Kidney (tissue), 14 donors: Measurements from ENCODE around the gene ENPP3. TPM values are rescaled to one million over a fixed set of nuclear protein-coding genes. Genes with fewer than 3 reads are reported as not detected.
A peak's percentile ranks its signal among the peaks of the same experiment; 100 is the strongest.

Experiments
- DNase-seq, 5 donors: peaks; one replicate each; pipeline ENCODE4 v3.0.0-alpha.2; 2013 to 2020
- FAIRE-seq: peaks from 2 replicates; lab custom pipeline; 2012; peaks lifted over from hg19 to GRCh38; lab: Jason Lieb, UNC
- H3K27ac ChIP-seq, 2 donors: one replicate each; pipeline ENCODE4 v1.7.0; 2013; ENCODE audit warnings: low read depth in 2 of 2, low read length in 2 of 2, inconsistent platforms in 1 of 2
- H3K27me3 ChIP-seq: one replicate; pipeline ENCODE4 v1.7.1; 2013; ENCODE audit warnings: low read length, inconsistent platforms; ENCODE audit not compliant: control insufficient read depth, insufficient read depth
- H3K36me3 ChIP-seq, 3 donors: one replicate each; pipeline versions ENCODE4 v1.7.0 to v1.7.1; 2013; ENCODE audit warnings: low read length in 3 of 3, control low read depth in 1 of 3, inconsistent platforms in 1 of 3; ENCODE audit not compliant: insufficient read depth in 3 of 3, control insufficient read depth in 2 of 3
- H3K4me1 ChIP-seq, 3 donors: one replicate each; pipeline versions ENCODE4 v1.7.0 to v1.7.1; 2013; ENCODE audit warnings: low read length in 3 of 3, inconsistent platforms in 1 of 3, low read depth in 1 of 3; ENCODE audit not compliant: control insufficient read depth in 2 of 3, insufficient read depth in 2 of 3
- H3K4me3 ChIP-seq, 3 donors: one replicate each; pipeline versions ENCODE4 v1.7.0 to v1.8.1; 2013; ENCODE audit warnings: low read length in 3 of 3, control low read depth in 1 of 3, inconsistent platforms in 1 of 3
- H3K9ac ChIP-seq, 3 donors: one replicate each; pipeline versions ENCODE4 v1.7.0 to v1.7.1; 2013; ENCODE audit warnings: low read length in 3 of 3, control low read depth in 1 of 3, inconsistent platforms in 1 of 3
- H3K9me3 ChIP-seq, 3 donors: one replicate each; pipeline versions ENCODE4 v1.7.0 to v1.7.1; 2013; ENCODE audit warnings: low read length in 3 of 3, control low read depth in 1 of 3, inconsistent platforms in 1 of 3; ENCODE audit not compliant: control insufficient read depth in 2 of 3, insufficient read depth in 1 of 3
- intact Hi-C: fragments of 100-400 bp; cut with DNase I; formaldehyde crosslinking; loops from one replicate; pipeline ENCODE4 v1.11.1; 2022
- polyA plus RNA-seq: library from polyadenylated mRNA; stranded (reverse); fragments of 350-450 nt; fragmentation: Illumina TruSeq; extraction: RNeasy Lipid Tissue Mini Kit (QIAGEN cat#74804); gene quantifications from one replicate; pipeline ENCODE4 v1.2.3, GENCODE V29; 2014; ENCODE audit warnings: low read depth, low replicate concordance; ENCODE audit not compliant: insufficient read depth
- total RNA-seq: library from RNA; stranded (reverse); fragmentation: NEBNext Ultra II Directional; extraction: Animal tissue kit (Norgen Biotek cat#: 25700); gene quantifications from one replicate; pipeline ENCODE4 v1.2.1, GENCODE V29; 2021
- TF ChIP-seq, protein P1 (sequence below): IDR thresholded peaks from 3 replicates; pipeline ENCODE4 v1.5.1; 2012; ENCODE audit warnings: mild to moderate bottlenecking, moderate library complexity, borderline replicate concordance; ENCODE audit not compliant: insufficient read depth; ENCODE audit errors: extremely low read depth
- donor health status: control.
- donor health status: control.
- donor health status: control.
- donor health status: control.
- donor health status: control.
- donor health status: DM: yes; HTN: yes; CAD: no.
- donor health status: Normal renal cell carcinoma (clear cell type).

The ENPP3 gene
- total and polyA plus RNA-seq, 2 donors from 2014 or later: 2.0 to 2.5 TPM

DNA sequence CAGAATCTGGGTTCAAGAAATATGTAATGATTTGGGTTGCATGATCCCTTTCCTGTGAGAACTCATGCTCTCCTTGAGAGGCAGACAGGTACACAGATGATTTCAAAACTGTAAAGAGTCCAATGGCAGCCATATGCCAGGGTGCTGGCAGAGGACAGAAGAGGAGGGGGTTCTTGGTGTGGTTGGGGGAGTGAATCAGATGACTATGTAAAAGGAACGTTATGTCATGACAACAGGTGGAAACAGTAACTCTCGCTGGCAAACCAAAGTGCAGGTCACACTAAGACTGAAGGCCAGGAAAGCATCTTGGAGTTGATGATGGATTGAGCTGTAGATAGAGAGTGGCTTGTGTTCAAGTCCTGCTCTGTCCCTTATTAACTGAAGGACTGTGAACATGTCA is 43.8 kb downstream of the ENPP3 start:
- H3K27me3 ChIP-seq: no peaks in the 10 kb centered on the region
- intact Hi-C loops: no loop called here
- TF ChIP-seq, protein P1, sequence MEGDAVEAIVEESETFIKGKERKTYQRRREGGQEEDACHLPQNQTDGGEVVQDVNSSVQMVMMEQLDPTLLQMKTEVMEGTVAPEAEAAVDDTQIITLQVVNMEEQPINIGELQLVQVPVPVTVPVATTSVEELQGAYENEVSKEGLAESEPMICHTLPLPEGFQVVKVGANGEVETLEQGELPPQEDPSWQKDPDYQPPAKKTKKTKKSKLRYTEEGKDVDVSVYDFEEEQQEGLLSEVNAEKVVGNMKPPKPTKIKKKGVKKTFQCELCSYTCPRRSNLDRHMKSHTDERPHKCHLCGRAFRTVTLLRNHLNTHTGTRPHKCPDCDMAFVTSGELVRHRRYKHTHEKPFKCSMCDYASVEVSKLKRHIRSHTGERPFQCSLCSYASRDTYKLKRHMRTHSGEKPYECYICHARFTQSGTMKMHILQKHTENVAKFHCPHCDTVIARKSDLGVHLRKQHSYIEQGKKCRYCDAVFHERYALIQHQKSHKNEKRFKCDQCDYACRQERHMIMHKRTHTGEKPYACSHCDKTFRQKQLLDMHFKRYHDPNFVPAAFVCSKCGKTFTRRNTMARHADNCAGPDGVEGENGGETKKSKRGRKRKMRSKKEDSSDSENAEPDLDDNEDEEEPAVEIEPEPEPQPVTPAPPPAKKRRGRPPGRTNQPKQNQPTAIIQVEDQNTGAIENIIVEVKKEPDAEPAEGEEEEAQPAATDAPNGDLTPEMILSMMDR: no peak
- FAIRE-seq (no peak), DNase-seq (no peak)
- H3K36me3 ChIP-seq: no peaks in the 10 kb centered on the region
- H3K4me3 ChIP-seq: no peak overlapping the region
- H3K9ac ChIP-seq: no peak overlapping the region
- H3K9me3 ChIP-seq: no peaks in the 10 kb centered on the region
- H3K4me1 ChIP-seq: no peaks in the 10 kb centered on the region
- no peak overlapping the region for H3K27ac ChIP-seq

DNA sequence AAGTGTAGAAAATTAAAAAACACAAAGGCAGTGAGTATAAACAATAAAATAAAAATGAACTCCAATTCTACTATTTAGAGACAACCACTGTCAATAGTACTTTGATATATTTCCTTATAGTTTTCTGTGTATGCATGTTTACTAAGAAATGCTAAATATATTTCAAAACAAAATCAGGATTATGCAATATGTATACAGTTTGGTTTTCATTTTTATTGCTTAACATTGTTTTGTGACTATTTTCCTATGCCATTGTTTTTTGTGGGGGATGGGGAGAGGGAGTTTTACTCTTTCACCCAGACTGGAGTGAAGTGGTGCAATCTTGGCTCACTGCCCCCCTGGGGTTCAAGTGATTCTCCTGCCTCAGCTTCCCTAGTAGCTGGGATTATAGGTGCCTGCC is 44.5 kb downstream of the ENPP3 start:
- intact Hi-C loops: no loop called here
- Histone ChIP-seq H3K4me3 (no peak overlapping the region), H3K9ac (no peak overlapping the region), H3K9me3 (no peaks in the 10 kb centered on the region), H3K36me3 (peaks cover 0 to under 1% (median 0%) of the 10 kb centered on the region in 3 donors), H3K4me1 (no peaks in the 10 kb centered on the region), H3K27ac (no peak overlapping the region), H3K27me3 (no peaks in the 10 kb centered on the region)
- DNase-seq (no peak), FAIRE-seq (no peak)
- TF ChIP-seq, protein P1: no peak

DNA sequence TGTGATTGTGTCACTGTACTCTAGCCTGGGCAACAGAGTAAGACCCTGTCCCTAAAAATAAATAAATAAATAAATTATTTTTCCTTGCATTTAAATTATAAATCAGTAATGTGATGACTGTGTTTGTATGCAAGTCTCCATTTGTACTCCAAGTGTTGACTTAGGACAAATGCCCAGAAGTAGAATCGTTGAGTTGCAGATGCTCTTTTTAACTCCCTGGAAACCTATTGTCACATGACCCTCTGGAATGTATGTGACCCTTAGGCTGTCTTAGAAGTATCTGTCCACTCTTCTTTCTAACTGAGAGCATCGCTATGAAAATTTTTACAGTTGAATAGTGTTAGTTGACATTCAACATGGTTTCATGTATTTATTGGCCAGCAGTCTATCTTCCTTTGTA is 45.3 kb downstream of the ENPP3 start:
- Histone ChIP-seq H3K4me3 (no peak overlapping the region), H3K9me3 (no peaks in the 10 kb centered on the region), H3K27ac (no peak overlapping the region), H3K4me1 (no peaks in the 10 kb centered on the region), H3K9ac (no peak overlapping the region), H3K36me3 (peaks cover 0 to 4% (median 0%) of the 10 kb centered on the region in 3 donors), H3K27me3 (no peaks in the 10 kb centered on the region)
- no peak for FAIRE-seq
- TF ChIP-seq, protein P1: no peak
- peak in 1 of 5 donors; percentile 13 for DNase-seq
- intact Hi-C loops: no loop called here

DNA sequence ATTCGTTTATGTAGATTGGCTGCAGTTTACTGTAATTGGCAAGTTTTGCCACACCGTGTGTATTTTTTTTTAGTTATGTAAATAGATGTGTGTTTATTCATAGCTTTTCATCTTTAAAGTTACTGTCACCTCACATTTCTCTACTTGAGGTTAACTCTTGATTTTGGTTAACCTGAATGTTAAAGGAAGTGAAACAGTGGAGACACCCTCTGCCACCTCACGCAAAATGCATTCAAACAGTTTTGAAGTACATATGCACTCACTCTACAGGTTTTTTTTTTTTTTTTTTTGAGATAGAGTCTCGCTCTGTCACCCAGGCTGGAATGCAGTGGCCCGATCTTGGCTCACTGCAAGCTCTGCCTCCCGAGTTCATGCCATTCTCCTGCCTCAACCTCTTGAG is 46.4 kb downstream of the ENPP3 start:
- intact Hi-C loops: no loop called here
- TF ChIP-seq, protein P1: no peak
- no peaks in the 10 kb centered on the region for H3K4me1 ChIP-seq
- H3K9ac ChIP-seq: no peak overlapping the region
- peaks cover 0 to 4% (median 0%) of the 10 kb centered on the region in 3 donors for H3K36me3 ChIP-seq
- no peak overlapping the region for H3K27ac ChIP-seq
- no peaks in the 10 kb centered on the region for H3K27me3 ChIP-seq
- no peaks in the 10 kb centered on the region for H3K9me3 ChIP-seq
- FAIRE-seq: no peak
- H3K4me3 ChIP-seq: no peak overlapping the region
- no peak for DNase-seq
